DMS153 (cell line): ENCODE data around the gene DCDC1.
"Not testable (repeated sequence)": the region's sequence is repeated elsewhere in the genome, so short reads cannot be mapped to it uniquely, and the experiment has no call there.

Experiments
- DNase-seq: peaks from one replicate; lab custom pipeline; 2025; lab: John Stamatoyannopoulos, UW

The DCDC1 gene

GRCh38 chr11:30990625-30991296, 378.8 kb downstream of the DCDC1 start:
- no peak for DNase-seq

- DNase-seq: no peak
Measured at GRCh38 chr11:30987819-30988218, 381.7 kb downstream of the DCDC1 start.

DNA sequence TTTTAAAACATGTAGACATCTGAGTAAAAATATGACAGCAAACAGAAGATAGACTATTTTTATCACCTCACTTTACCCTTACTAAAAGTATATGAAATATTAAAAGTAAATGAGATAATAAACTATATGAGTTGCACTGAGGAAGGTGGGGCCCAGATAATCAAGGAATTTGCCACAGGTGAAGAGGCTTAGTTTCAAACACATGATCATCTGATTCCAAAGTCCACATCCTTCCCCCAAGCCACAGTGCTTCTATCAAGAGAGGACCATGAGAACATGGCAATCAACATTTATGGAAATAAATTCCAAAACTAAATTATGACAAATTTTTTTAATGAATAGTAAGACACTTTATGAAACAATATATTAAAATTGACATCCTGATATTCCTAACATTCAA, 384.0 kb downstream of the DCDC1 start:
- no peak for DNase-seq

GRCh38 chr11:30984827-30985226, 384.7 kb downstream of the DCDC1 start:
- no peak for DNase-seq

GRCh38 chr11:30984442-30984816, 385.1 kb downstream of the DCDC1 start:
- no peak for DNase-seq

- no peak for DNase-seq
Measured at GRCh38 chr11:30983776-30984441, 385.6 kb downstream of the DCDC1 start.

- no peak for DNase-seq
Measured at GRCh38 chr11:30983143-30983542, 386.4 kb downstream of the DCDC1 start.

DNA sequence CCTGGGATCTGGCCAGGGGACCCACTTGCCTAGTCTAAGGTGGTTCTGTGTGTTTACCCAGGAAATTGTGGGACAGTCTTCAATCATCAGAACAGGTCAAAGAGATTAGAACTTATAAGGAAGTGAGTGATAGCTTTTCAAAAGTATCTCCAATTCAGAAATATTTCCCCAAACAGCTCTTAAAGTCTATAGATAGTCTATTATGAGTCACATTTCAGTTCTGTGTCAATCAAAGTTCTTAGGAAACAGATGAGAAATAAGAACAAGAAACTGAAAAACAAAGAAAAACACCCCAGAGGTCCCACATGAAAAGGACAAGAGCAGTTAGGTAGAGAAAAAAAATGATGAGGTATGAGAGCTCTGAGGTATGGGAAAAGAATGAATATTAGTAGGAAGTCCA, 402.0 kb downstream of the DCDC1 start:
- DNase-seq: no peak

GRCh38 chr11:30960387-30960992, 409.0 kb downstream of the DCDC1 start:
- DNase-seq: peak; percentile 13

DNA sequence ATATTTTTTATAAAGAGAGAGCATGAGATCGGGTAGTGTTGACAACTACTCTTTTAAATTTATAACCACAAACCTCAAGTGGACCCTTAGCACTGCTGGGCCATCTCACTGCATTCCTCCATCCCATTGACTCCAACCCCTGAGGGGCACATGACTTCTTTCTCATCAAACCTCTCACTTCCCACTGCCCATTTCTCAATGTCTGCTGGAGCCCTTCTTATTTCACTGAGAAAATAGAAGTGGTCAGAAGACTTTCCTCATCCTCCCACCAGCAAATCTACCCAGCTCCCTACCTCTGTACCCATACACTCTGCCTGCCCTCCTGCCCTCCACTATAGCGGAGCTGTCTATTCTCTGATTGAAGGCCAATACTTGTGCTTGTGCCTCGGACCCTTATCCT, 412.8 kb downstream of the DCDC1 start:
- DNase-seq: no peak

DNA sequence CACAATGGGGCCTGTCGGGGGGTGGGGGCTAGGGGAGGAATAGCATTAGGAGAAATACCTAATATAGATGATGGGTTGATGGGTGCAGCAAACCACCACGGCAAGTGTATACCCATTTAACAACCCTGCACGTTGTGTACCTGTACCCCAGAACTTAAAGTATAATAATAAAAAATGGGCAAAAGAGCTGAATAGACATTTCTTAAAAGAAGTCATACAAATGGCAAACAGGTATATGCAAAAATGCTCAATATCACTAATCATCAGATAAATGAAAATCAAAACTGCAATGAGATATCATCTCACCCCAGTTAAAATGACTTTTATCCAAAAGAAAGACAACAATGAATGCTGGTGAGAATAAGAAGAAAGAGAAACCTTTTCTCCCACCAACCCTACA, 419.7 kb downstream of the DCDC1 start:
- DNase-seq: no peak

- not testable (repeated sequence) for DNase-seq
Measured at GRCh38 chr11:30947715-30948114, 421.8 kb downstream of the DCDC1 start.

DNA sequence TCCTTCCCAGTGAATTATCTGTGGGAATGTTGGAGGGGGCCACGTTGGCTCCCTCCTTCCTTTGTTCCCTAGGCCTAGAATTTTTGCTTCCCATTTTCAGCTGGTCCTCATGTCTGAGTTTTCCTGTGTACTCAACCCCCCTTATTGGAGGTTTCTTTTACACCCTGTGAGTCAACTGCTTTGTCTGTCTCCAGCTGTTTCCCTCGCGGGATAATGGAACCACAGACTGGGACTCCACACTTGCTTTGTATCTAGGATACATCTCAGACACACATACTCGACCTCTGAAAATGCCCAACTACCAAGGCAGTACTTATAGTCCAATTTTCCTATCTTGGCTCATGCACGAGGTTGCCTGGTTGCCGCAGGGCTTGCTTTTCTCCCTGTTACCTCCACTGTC, 430.7 kb downstream of the DCDC1 start:
- DNase-seq: no peak

GRCh38 chr11:30938171-30938570, 431.4 kb downstream of the DCDC1 start:
- DNase-seq: no peak

- no peak for DNase-seq
Measured at GRCh38 chr11:30936491-30936890, 433.0 kb downstream of the DCDC1 start.

DNA sequence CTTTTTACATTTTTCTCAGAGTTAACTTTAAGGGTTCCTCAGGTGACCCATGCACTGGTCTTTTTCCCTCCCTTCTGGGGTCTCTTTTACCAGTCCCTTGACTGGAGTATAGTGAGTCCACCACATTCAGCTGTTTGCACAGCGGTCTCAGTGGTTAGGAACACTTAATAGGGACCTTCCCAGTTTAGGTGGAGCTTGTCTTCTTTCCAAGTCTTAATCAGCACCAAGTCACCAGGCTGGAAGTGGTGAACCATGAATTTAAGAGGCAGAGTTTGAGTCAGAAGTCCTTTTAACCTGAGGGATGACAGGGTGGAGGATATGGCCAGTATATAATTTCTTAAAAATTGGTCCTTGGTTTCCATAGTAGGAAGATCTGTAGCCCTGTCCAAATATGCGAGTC, 433.7 kb downstream of the DCDC1 start:
- DNase-seq: no peak

- no peak for DNase-seq
Measured at GRCh38 chr11:30926130-30926529, 443.4 kb downstream of the DCDC1 start.

- DNase-seq: no peak
Measured at GRCh38 chr11:30921811-30922210, 447.7 kb downstream of the DCDC1 start.

GRCh38 chr11:30919389-30920152, 450.0 kb downstream of the DCDC1 start:
- no peak for DNase-seq

DNA sequence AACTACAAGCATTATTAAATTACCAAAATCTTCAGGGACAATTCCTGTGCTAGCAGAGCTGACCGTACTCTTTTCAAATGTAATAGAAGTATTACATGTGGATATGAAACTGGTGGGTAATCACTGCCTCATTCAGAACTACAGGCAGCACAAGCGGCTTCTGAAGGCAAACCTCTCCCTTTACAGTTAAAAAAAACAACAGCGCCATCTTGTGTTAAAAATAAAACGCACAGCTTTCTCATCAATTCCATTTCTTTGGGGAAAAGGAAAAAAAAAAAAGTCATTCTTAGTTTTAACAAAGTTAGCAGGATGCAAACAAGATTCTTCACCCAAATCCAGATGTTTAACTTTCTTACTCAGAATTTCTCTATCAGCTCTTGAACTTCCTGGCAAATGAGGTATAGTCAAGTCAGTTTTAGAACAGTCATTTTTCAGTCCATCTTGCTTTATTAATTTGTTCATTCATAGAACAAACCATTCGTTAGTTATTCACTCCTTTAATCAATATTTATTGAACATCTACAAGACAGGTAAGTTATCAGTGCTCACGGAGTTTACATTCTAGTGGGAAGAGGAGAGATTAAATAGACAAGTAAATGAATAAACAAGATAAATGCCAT, 451.6 kb downstream of the DCDC1 start:
- no peak for DNase-seq

DNA sequence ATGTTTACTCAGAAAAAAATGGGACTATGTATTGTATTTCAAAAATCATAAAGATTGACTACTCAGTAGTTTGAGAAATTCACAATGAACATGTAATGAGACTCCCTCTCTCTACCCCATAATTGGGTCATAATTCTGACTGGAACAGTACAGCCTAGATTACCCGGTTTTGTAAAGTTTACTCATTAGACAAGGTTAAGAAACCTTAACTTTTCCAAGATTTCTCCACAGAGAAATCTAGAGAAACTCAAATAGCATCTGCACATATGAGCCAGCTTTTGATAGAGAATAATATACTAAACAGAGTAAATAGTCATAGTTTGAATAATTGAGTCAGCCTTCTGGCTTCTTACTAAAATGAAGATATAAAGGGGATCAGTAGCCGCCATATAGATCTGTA, 452.3 kb downstream of the DCDC1 start:
- DNase-seq: no peak

- no peak for DNase-seq
Measured at GRCh38 chr11:30916764-30917163, 452.8 kb downstream of the DCDC1 start.
